ENCODE results near the gene REPS2. TPM values are rescaled to one million over a fixed set of nuclear protein-coding genes. Genes with fewer than 3 reads are reported as not detected.

The REPS2 gene
- total RNA-seq, 1 donor from 2014 or later, result 4.7 TPM

DNA sequence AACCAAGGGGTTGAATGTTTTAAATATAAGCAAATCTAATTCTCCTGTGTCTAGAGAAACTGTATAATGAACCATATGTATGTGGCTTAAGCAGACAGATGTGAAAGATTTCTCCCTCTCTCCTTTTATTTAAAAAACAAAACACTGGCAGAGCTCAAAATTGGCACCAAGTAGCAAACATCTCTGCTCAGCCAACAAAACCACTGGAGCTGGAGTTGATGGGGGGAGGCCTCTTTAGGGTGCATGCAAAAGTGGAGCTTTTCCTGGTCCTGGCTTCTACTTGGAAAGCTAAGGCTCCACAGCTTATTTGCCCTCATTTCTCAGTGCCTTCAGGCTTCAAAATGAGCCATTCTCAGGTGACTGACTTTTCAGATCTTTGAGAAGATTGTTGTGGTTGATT lies 95.6 kb downstream of the REPS2 start:
- TF ChIP-seq, protein P1, sequence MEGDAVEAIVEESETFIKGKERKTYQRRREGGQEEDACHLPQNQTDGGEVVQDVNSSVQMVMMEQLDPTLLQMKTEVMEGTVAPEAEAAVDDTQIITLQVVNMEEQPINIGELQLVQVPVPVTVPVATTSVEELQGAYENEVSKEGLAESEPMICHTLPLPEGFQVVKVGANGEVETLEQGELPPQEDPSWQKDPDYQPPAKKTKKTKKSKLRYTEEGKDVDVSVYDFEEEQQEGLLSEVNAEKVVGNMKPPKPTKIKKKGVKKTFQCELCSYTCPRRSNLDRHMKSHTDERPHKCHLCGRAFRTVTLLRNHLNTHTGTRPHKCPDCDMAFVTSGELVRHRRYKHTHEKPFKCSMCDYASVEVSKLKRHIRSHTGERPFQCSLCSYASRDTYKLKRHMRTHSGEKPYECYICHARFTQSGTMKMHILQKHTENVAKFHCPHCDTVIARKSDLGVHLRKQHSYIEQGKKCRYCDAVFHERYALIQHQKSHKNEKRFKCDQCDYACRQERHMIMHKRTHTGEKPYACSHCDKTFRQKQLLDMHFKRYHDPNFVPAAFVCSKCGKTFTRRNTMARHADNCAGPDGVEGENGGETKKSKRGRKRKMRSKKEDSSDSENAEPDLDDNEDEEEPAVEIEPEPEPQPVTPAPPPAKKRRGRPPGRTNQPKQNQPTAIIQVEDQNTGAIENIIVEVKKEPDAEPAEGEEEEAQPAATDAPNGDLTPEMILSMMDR (IDR thresholded peaks at IDR 0.05), result no peak
- Histone ChIP-seq H3K9me3 (no peaks in the 10 kb centered on the region), H3K36me3 (no peaks in the 10 kb centered on the region), H3K4me1 (peaks cover 0 to 2% of the 10 kb centered on the region in 2 donors), H3K27me3 (no peaks in the 10 kb centered on the region), H3K27ac (no peak overlapping the region), H3K4me3 (no peak overlapping the region)
- no peak for DNase-seq (ENCODE audit: low spot score in 2 of 2)
- intact Hi-C loops (cut with DNase I), result no loop called here

DNA sequence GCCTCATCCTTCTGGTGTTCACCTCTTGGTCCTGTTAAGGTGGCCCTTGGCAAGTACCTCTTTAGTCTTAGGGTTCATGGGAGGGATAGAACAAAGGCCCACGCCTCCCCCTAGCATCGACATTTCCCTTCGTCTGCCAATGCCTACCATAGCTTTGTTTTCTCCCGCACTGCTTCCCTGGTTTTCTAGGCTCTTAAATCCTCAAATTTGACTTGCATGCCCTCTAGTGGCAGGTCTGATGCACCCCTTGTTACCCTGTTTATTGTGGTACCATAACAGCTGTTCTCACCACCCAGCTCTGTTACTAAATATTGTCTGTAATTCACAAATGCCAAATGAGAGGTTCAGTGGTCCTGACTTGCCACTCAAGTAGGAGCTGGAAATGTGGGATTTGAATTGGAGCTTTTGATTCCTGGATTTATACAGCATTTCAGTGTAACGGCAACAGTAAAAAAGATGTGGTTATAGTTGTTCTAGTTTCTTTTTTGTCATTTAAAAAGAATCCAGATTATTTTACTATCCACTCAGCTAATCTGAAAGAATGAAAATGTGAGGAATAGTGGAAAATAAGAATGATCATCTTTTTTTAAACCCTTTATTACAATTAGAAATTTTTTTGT lies 100.1 kb downstream of the REPS2 start:
- peak in 1 of 2 donors; percentile 84 for DNase-seq (ENCODE audit: low spot score in 2 of 2)
- Histone ChIP-seq H3K27ac (no peak overlapping the region), H3K4me3 (no peak overlapping the region), H3K9me3 (no peaks in the 10 kb centered on the region), H3K36me3 (no peaks in the 10 kb centered on the region), H3K4me1 (no peaks in the 10 kb centered on the region), H3K27me3 (no peaks in the 10 kb centered on the region)
- intact Hi-C loops (cut with DNase I), result loop anchor here (1.0 to 5.0 kb wide), 3 partner anchors 39 to 219 kb away; no protein-coding TSS in a partner anchor
- TF ChIP-seq, protein P1 (IDR thresholded peaks at IDR 0.05), result peak; percentile 53 to 71 (median 64)

DNA sequence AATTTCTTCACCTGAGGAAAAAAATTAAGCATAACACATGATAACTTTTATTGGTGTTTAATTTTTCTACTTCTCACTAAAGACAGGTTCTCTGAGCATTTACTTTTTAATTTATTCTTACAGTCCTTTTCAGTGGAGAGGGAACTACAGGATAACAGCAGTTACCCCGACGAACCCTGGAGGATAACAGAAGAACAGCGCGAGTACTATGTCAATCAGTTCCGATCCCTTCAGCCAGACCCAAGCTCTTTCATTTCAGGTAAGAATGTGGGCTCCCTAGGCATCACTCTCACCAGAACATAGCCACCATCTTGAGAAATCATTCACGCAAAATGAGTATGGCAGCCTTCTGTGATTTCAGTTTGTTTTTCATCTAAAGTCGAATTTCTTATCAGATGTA lies 100.8 kb downstream of the REPS2 start:
- Histone ChIP-seq H3K4me1 (no peaks in the 10 kb centered on the region), H3K36me3 (no peaks in the 10 kb centered on the region), H3K9me3 (no peaks in the 10 kb centered on the region), H3K27me3 (no peaks in the 10 kb centered on the region), H3K27ac (no peak overlapping the region), H3K4me3 (no peak overlapping the region)
- TF ChIP-seq, protein P1 (IDR thresholded peaks at IDR 0.05), result no peak
- DNase-seq (ENCODE audit: low spot score in 2 of 2), result no peak
- intact Hi-C loops (cut with DNase I), result loop anchor here (2.0 to 5.0 kb wide), 2 partner anchors 164 to 220 kb away; no protein-coding TSS in a partner anchor

DNA sequence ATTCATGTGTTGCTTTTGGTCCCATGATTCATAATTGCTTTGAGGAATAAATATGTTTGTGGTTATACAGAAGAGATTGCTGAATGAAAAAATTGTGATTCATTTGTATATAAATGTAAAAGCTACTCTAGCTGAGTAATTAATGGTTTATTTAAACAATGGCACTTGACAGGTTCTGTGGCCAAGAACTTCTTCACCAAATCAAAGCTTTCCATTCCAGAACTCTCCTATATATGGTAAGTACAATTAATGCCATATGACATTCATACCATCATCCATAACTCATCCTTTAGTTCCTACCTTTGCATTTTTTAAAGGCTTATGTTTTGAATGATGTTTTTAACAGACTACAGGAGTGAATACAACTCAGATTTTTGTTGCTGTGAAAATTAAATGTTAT lies 105.8 kb downstream of the REPS2 start:
- no peak overlapping the region for H3K27ac ChIP-seq
- H3K4me1 ChIP-seq, result no peaks in the 10 kb centered on the region
- TF ChIP-seq, protein P1 (IDR thresholded peaks at IDR 0.05), result no peak
- H3K9me3 ChIP-seq, result no peaks in the 10 kb centered on the region
- H3K4me3 ChIP-seq, result no peak overlapping the region
- no peaks in the 10 kb centered on the region for H3K27me3 ChIP-seq
- no peak for DNase-seq (ENCODE audit: low spot score in 2 of 2)
- H3K36me3 ChIP-seq, result no peaks in the 10 kb centered on the region
- intact Hi-C loops (cut with DNase I), result no loop called here

DNA sequence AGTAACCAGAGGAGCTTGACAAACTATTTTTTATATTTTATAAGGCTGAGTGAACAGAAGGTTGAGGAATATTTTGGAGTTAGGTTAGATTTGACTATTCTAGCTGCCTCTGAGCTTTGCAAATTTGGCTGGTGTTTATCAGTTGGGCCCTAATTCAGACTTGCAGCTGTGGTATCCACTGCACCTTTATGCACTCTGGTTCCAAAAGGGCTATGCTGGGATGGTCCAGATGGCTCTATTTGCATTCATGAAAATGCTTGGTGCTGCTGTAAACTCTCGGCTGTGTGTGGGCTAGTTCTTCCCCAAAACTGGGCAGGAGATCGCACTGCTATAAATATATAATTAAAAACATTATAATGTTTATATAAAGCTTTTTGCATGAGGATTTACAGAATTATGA lies 106.3 kb downstream of the REPS2 start:
- Histone ChIP-seq H3K27ac (no peak overlapping the region), H3K36me3 (no peaks in the 10 kb centered on the region), H3K4me3 (no peak overlapping the region), H3K9me3 (no peaks in the 10 kb centered on the region), H3K27me3 (no peaks in the 10 kb centered on the region), H3K4me1 (no peaks in the 10 kb centered on the region)
- intact Hi-C loops (cut with DNase I), result no loop called here
- TF ChIP-seq, protein P1 (IDR thresholded peaks at IDR 0.05), result no peak
- DNase-seq (ENCODE audit: low spot score in 2 of 2), result no peak
